ENCODE measurements around the gene CLDN3.

DNA sequence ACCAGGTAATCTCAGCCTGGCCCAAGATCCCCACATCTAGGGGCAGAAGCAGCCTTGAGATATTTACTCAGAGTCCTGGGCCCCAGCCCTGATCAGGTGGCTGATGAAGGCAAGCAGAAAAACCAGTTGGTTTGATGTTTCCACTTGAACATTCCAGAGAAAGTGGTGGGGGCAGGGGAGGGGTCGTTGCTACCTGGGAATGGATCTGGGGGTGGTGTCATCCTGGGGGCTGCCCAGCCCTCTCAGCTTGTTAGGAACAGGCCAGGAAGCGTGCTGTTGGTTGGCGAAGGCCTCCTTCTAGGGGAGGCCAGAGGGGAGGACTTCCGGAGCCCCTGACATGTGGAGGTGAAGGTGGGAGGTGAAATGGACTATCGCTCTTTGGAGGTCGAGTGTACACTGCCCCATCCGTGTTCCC lies 27.7 kb downstream of the CLDN3 start:
- TF ChIP-seq CTCF (IDR thresholded peaks at IDR 0.05): no peak
- no peak for TF ChIP-seq POLR2A (IDR thresholded peaks at IDR 0.05)
- no peak for TF ChIP-seq POLR2AphosphoS5 (IDR thresholded peaks at IDR 0.05)
- TF ChIP-seq EP300 (IDR thresholded peaks at IDR 0.05): no peak

Measured in sigmoid colon (tissue), 4 donors.